Activated T-cell treated with anti-CD3 and anti-CD28 coated beads, Interleukin-2, amount 50 U/mL, for 1 hour (primary cell): ENCODE measurements around the gene GAL.
"Not testable (repeated sequence)": the region's sequence is repeated elsewhere in the genome, so short reads cannot be mapped to it uniquely, and the experiment has no call there.

Experiments used
- DNase-seq: peaks from one replicate; pipeline ENCODE4 v3.0.0-alpha.2; 2020

The GAL gene

DNA sequence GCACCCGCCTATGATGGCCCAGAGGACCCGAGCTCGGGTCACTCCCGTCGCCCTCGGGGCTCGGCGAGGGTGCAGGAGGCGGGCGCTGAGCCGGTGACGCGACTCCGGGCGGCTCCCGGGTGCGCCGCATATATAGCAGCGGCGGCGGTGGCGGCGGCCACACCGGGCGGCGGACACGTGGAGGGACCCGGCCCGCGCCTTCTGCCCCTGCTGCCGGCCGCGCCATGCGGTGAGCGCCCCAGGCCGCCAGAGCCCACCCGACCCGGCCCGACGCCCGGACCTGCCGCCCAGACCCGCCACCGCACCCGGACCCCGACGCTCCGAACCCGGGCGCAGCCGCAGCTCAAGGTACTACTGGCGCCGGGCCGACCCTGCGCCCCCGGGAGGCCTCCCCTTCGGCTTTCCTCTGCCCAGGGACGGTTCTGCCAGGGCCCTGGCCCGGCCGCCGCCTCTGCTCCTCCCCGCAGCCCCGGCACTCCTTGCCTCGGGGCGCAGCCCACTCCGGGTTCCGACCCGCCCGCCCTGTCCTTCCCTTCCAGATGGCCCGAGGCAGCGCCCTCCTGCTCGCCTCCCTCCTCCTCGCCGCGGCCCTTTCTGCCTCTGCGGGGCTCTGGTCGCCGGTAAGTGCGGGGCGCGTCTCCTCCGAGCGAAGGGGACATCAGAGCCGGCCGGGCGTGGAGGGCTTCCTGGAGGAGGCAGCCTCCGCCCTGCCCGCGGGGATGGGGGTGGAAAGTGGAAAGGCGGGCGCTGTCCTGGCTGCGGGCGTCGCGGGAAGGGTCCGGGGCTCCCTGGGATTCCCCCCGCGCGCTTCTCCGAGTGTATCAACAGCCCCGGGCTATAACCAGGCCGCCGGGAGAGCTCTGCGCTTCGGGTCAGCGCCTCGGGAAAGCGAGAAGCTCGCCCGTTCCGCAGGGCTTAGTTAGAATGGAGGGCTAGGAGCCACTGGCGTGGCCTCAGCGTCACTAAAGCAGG lies at the start of gene GAL:
TSS of gene GAL (plus strand) at position 160 of the 972 bp plus-strand sequence. CDS start at position 540, 380 bp downstream.
- no peak for DNase-seq

DNA sequence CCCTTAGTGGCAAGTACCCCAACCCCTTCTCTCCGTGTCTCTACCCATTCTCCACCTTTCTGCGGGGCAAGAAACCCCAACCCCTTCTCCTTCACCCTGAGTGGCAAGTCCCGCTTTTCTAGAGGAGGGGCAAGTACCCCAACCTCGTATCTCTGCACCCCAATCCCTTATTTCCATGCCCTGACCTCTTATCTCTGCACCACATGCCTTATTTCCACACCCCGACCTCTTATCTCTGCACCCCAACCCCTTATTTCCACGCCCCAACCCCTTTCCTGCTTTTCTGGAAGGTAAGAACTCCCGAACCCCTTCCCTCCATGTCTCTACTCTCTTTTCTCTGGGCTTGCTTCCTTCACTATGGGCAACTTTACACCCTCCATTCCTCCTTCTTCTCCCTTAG lies 49.7 kb upstream of the GAL start:
- DNase-seq: not testable (repeated sequence)

GRCh38 chr11:68635172-68635571 lies 49.2 kb upstream of the GAL start:
- DNase-seq: not testable (repeated sequence)

DNA sequence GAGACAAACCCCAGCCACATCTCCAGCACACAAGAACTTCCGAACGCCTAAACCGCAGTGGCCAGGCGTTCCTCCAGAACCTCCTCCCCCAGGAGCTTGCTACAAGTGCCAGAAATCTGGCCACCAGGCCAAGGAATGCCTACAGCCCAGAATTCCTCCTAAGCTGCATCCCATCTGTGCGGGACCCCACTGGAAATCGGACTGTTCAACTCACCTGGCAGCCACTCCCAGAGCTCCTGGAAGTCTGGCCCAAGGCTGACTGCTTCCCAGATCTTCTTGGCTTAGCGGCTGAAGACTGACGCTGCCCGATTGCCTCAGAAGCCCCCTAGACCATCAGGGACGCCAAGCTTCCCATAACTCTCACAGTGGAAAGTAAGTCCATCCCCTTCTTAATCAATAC lies 48.5 kb upstream of the GAL start:
- not testable (repeated sequence) for DNase-seq

DNA sequence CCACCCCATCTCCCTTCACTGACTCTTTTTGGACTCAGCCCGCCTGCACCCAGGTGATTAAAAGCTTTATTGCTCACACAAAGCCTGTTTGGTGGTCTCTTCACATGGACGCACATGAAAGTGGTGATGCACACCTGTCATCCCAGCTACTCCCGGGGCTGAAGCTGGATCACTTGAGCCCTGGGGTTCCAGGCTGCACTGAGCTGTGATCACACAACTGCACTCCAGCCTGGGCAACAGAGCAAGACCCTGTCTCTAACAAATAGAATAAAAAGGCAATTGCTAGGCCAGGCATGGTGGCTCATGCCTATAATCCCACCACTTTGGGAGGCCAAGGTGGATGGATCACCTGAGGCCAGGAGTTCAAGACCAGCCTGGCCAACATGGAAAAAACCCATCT lies 45.0 kb upstream of the GAL start:
- not testable (repeated sequence) for DNase-seq

DNA sequence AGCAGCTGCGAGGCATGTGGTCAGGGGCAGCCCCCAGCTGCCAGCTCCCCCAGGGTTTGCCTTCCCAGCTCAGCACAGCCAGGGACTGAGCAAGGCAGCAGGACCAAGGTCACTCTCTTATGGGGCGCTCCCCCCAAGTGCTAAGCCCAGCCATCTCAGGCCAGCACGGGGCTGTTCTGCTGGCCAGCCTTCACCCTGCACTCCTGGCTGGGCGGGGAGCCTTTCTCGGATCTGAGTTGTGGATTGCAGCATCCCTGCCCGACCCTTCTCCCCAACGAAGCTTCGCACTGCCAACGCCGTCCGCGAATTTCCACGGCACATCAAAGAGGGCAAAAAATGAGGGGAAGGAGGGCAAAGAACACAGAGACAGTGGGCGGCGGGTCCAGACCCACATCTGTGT lies 42.5 kb upstream of the GAL start:
- DNase-seq: no peak

DNA sequence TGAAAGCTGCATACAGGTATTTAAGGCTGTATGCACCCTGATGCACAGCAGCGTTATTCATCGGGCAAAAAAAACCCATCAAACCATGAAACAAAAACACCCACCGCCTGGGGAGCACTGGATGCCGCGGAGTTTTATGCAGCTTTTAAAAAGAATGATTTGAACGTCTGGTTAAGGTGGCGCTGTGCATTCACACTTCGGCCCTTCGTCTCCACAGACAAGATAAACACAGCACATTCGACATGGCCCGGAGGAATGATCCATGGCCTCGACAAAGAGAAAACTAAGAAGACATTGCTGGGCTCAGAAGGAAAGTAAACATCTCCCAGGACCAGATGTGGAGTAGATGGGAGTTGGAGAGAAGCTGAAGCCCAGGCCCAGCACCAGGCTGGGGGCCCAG lies 40.8 kb upstream of the GAL start:
- DNase-seq: no peak

DNA sequence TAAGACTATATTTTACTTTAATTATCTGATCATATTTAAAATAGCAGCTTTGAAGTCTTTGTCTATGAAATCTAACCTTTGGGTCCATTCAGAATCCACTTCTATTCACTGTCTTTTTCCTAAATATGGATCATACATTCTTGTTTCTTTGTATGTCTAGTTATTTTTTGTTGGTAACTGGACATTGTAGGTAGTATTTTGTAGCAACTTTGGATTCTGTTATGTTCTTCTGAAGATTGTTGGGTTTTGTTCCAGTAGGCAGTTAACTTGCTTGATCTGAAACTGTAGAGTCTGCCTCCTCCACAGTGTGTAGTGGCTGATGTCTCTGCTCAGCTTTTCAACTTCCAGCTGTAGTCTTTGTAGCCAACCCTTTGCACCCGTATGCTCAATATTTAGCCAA lies 37.5 kb upstream of the GAL start:
- no peak for DNase-seq

DNA sequence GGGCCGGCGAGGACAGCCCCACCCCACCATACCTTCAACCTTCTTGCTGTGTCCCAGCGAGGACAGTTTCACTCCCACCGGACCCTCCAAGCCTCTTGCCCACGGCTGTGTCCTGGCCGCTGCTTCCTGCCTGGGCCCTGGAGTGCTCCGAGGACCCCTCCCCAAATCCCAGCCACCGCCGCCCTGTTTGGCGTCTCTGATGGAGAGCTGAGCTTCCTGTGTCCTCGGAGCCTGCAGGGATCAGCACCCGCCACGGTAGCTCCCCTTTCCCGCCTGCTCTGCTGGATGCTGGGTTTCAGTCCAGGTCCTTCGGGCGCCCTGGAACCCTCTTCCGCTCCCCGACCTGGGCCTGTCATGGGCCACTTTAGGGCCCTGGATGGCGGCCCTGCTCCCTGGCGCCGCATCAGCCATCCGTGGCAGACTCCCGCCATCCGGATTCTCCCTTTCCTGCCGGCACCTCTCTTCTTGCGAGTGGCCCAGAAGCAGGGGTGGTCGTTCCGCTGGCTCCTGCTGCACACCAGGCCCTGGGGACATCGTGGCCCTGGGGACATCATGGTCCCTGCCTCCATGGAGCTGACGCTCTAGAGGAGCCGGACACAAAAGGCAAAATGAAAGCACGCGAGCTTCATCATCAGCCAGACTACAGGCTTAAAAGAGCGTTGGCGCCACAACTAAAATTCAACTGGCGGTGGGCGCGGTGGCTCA lies 34.3 kb upstream of the GAL start:
- no peak for DNase-seq

DNA sequence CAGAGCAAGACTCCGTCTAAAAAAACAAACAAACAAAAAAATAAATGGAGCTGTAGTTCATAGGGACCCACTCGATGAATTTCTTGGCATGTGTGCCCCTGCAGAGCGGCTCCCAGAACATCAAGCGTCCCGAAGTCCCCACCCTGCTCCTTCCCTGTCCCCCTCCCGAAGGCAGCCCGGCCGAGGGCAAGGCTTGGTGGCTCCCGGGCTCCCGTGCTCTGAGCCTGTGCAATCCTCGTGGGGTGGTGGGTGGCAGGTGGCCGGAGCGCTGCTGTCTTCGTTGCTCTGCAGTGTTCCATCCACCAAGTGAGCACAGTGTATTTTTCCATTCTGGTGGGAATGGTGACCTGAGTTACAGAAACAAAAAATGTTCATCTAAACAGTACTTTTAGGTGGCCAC lies 33.5 kb upstream of the GAL start:
- no peak for DNase-seq

GRCh38 chr11:68651208-68651984 lies 32.9 kb upstream of the GAL start:
- DNase-seq: no peak

GRCh38 chr11:68651985-68652682 lies 32.2 kb upstream of the GAL start:
- DNase-seq: no peak

- DNase-seq: no peak
These were observed 31.6 kb upstream of the GAL start for GRCh38 chr11:68652683-68653156.

DNA sequence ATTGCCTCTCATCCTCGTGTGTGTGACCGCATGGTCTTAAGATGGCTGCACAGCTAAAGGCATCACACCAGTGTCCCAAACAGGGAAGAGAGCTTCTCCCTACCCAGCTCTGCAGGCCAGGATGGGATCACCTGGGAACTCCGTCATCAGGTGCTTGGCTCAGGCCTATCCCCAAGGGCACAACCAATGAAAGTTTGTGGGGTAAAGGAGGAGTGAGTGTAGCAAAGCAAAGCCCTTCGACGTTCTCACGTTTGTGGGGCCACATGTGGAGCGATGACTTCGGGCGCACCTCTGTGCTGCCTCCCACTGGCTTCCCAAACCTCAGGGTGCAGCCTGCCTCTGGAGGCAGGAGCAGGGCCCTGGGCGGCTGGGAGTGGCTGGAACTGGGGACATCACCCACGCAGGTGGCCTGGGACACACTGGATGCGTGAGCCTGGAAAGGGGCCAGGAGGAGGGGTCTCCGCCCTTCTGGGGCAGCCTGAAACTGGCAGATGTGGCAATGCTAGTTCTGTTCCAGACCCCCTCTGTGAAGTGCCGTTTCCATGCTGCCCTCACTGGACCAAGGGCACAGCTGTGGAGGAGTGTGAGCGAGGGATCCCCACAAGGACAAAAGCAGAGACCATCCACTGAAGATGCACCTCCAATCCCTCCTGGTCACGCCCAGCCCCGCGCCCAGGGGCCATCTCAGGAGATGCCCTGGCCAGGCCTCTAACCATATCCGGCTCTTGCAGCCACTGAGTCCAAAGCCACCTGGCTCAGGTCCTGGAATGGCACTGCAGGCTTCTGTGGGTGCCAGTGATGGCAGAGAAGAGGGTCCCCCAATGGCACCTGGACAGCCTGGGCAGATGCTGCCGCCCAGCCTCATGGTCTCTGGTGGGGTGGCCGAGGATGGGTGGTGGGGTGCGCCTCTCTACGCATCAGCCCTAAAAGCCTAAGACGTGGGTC lies 30.6 kb upstream of the GAL start:
- DNase-seq: no peak

GRCh38 chr11:68654978-68655377 lies 29.4 kb upstream of the GAL start:
- no peak for DNase-seq

DNA sequence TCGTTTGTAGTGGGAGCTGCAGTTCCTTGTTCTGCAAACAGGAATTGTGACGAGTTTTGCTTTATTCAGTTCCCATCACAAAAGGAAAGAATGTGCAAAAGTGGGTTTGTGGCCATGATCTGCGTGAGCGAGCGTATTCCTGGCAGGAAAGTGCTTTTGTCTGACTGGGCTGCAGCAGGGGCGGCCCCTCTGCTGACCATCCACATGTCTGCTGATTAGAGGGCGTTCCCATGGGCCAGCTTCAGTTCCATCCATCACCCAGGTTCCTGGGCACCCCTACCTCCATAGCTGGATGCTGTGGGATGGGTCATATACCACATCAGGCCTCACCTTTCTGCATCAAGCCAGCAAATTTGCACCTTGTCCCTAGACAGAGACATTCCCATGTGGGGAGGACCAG lies 28.9 kb upstream of the GAL start:
- no peak for DNase-seq

- no peak for DNase-seq
These were observed 28.5 kb upstream of the GAL start for GRCh38 chr11:68655806-68656205.

GRCh38 chr11:68657021-68657780 lies 27.1 kb upstream of the GAL start:
- DNase-seq: no peak

GRCh38 chr11:68658097-68658496 lies 26.2 kb upstream of the GAL start:
- DNase-seq: no peak

- no peak for DNase-seq
These were observed 25.7 kb upstream of the GAL start for GRCh38 chr11:68658661-68659060.
